IPS-18c (cell line): ENCODE data around the gene CXCL6.

Experiments
- H3K4me3 ChIP-seq: 2 replicates; pipeline ENCODE4 v1.7.0; 2013; ENCODE audit warnings: low read depth, mild to moderate bottlenecking, low read length, moderate library complexity; ENCODE audit not compliant: insufficient read depth
- H3K9me3 ChIP-seq: one replicate; pipeline ENCODE4 v1.6.1; 2013; ENCODE audit warnings: mild to moderate bottlenecking, low read length, moderate library complexity; ENCODE audit not compliant: control insufficient read depth, insufficient read depth

Gene CXCL6

DNA sequence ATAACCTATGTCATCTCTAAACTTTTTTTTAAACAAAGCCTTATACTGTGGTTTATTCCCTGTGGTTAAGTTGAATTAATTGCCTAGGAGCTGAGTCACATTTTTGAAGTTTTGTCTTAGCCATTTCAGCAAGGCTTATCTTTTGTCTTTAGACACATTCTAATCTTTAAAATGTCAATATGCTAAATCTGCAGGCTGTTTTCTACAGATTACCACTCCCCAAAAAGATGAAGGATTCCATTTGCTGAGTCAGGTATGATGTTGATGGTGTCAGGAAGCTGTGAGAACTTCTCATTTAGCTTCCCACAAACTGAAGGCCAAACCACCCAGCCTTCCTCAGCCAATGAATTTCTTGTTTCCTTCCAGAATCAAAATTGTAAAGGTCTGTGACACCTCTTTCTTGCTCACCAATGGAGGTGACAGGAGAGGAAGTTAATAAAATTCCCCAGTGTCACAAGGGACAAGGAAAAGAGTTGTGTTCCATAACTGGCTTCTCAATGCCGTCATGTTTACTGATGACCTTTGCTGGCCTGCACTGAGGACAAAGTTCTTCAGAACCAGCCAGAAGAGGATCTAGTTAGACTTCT is 3.7 kb upstream of the CXCL6 start:
- Histone ChIP-seq H3K9me3 (no peaks in the 10 kb centered on the region), H3K4me3 (no peak overlapping the region)

DNA sequence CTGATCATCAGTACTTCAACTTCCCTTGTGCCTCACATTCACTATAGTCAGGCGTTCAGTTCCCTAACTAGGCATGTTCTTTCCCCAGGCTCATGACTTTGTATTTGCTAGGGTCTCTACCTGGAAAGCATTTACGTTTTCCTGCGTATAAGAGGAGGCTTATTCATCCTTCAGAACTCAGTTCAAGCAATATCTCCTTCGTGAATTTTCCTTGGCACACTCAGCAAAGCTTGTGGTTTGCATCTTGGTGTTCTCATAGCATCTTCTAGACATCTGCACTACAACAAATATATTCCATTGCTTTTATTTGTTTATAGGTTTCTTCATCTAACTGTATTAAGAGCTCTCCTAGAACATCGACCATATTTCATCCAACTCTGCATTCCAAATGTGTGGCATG is 2.6 kb downstream of the CXCL6 start:
- H3K4me3 ChIP-seq = no peak overlapping the region
- H3K9me3 ChIP-seq = no peaks in the 10 kb centered on the region

DNA sequence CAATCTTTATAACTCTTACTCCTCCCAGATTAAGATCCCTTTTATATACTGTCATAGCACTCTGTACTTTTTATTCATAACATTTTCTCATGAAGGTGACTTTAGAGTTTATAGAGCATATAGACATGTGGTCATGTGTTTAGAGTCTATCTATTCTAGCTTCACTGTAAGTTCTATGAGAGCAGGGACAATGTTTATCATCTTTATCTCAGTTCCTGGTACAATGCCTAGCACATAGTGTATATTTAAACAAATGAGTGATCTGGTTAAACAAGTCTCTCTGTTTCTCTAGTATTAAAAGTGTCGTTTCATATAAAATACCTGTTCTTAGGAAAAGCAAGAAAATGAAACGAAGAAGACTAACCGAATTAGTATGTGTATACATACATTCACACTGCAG is 3.2 kb downstream of the CXCL6 start:
- H3K4me3 ChIP-seq = no peak overlapping the region
- no peaks in the 10 kb centered on the region for H3K9me3 ChIP-seq

DNA sequence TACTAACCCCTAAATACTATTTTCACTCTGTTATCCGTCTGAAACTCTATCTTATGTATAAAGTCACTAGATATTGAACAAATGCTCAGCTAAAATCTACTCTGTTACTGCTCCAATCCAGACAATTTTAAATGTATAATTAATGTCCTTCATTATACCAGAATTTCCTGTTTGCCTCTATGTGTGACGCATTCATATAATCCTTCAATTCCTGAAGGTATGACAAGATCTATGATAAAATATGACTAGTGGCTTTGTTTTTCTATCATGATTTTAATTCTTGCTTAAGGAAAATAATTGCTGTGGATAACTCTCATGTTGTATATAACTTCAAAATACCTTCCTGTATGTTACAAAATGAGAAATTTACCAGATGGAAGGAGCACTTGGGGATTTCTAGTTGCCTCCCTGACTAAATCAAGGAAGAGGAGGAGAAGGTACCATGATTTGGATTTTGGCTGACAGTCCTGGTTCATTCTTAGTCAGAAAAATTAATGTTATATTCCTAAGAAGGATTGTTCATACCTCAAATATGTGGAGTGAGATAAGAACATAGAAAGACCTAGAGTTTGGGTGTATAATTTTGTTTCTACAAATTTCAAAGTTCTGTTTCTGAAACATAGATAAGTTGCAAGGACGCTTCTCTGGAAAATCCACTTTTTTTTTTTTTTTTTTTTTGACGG is 4.9 kb downstream of the CXCL6 start:
- Histone ChIP-seq H3K4me3 (no peak overlapping the region), H3K9me3 (no peaks in the 10 kb centered on the region)

DNA sequence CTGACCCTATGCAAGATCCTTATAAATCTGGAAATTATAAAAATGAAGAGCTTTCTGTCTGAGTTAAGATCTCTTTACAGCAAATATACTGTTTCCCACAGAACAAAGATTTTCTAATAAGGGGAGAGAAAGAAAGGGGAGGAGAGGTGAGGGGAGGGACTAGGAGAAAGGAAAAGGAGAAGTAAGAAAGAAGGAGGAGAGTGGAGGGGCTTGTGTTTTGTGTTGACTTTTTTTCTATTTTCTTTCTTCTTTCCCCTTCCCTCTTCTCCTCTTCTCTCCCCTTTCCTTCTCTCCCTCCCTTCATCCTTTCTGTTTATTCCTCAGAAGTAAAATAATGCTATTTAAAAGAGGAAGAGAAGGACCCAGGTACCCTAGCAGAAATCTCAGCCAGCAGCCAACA is 6.2 kb downstream of the CXCL6 start:
- Histone ChIP-seq H3K9me3 (no peaks in the 10 kb centered on the region), H3K4me3 (no peak overlapping the region)

DNA sequence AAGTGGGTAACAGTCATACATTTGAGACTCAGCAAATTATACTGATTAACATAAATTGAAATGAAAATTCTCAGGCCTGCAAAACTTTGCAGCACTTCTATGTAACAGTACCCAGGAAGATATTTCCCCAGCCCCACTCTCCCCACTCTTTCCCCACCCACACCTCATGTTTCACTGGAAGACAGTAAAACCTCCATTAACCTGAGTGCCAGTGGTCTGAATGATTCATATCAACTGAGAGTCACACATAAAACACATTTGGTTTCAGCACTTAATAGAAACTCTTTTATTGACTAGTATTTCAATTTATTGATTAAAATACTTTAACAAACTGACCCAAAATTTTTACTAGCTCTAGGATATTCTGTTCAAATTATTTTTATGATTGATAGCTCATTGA is 6.9 kb downstream of the CXCL6 start:
- no peak overlapping the region for H3K4me3 ChIP-seq
- no peaks in the 10 kb centered on the region for H3K9me3 ChIP-seq

DNA sequence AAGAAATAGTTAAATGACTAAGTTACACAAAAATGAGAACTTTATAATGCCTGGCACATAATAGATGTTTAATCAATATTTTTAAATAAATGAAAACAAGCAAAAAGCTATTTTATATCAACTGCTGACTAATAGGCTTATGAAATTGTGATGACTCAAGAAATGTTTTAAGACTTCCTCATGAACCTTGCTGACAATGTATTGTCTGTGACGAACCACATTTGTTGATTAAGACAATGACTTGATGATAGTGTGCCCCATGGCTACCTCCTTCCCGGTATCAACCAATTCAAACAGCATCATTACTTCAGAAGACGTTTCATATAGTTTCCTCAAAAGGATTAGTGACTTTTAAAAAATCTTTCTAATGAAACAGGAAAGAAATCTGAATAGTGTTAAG is 7.9 kb downstream of the CXCL6 start:
- Histone ChIP-seq H3K4me3 (no peak overlapping the region), H3K9me3 (no peaks in the 10 kb centered on the region)

DNA sequence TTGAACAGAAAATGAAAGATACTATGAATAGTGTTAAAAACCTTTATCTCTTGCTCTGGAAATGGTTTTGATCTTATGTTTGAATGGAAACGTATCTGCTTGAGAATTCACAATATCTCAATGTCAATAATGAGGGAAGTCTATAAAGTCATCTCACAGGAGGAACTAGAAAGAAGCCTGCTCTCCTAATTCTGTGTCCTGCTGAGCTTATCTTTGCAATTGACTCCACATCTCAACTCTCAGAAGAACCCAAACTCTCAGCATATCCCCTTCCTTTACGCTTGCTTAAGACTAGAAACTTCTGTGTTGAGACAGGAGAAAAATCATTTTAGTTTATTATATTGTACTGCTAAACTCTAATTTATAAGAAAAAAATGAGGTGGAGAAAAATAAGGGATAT is 8.3 kb downstream of the CXCL6 start:
- no peak overlapping the region for H3K4me3 ChIP-seq
- no peaks in the 10 kb centered on the region for H3K9me3 ChIP-seq

DNA sequence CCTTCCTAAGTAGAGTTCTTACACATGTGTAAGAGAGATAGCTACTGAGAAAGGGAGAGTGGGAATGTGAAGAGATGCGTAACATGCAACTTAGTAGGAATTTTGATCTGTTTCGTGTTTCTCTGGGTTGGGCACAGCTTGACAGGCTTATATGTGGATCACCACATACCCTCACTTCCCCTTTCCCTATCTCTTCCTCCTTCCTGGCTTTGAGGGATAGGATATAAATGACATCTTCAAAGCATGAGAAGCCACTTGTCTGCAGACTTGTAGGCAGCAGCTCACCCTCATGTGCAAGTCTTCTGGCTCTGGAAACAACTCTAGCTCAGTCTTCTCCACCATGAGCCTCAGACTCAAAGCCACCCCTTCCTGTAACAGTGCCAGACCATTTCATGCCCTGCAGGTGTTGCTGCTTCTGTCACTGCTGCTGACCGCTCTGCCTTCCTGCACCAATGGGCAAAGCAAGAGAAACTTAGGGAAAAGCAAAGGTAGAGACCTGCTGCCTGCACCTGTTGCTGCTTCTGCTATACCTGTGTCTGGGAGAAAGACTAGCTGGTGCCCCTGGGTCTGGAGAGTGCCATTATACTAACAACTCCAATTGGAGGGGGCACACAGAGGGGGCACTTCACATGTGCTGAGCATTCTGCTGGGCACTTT is 11.2 kb downstream of the CXCL6 start:
- Histone ChIP-seq H3K4me3 (no peak overlapping the region), H3K9me3 (no peaks in the 10 kb centered on the region)

DNA sequence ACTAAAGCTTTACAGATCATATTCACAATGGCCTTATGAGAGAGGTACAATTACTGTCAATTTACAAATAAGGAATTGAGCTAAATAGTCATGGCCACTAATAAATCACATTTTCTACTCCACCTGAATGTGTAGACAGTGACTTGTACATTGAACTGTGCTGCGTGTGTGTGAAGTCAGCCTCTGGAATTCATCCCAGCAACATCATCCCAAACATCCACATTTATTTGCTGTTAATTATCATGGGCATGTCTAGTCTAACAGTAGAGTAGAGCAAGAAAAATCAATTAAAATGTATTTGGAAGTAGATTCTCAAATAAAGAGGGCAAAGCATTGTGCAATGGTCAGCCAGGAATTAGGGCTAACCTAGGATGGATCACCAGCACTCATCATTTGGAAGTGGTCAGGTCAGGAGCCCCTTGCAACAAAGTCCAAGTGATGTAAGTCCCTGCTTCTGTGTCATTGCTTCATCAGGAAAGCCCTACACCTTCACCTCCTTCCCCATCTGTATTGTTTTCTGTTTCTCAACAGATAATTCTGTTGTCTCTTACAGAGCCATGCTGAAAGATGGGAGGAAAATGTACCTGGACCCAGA is 11.8 kb downstream of the CXCL6 start:
- H3K9me3 ChIP-seq = no peaks in the 10 kb centered on the region
- H3K4me3 ChIP-seq = no peak overlapping the region

DNA sequence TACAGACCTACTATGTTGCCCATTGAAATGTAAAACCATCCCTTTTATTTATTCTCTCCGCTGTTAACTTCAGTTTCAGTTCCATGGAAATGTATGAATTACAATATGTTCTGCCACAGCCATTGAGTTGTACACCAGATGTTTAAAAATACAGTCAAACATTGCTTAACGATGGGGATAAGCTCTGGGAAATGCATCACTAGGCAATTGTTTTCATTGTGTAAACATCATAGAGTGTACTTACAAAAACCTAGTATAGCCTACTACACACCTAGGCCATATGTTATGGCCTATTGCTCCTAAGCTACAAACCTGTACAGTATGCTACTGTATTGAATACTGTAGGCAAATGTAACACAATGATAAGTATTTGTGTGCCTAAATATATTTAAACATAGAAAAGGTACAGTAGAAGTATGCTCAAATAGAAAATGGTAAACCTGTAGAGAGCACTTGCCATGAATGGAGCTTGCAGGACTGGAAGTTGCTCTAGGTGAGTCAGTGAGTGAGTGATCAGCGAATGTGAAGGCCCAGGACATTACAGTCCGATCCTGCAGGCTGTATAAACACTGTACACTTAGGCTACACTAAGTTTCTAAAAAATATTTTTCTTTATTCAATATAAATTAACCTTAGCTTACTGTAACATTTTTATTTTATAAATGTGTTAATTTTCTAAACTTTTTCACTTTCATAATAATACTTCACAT is 13.9 kb downstream of the CXCL6 start:
- H3K9me3 ChIP-seq = no peaks in the 10 kb centered on the region
- H3K4me3 ChIP-seq = no peak overlapping the region

DNA sequence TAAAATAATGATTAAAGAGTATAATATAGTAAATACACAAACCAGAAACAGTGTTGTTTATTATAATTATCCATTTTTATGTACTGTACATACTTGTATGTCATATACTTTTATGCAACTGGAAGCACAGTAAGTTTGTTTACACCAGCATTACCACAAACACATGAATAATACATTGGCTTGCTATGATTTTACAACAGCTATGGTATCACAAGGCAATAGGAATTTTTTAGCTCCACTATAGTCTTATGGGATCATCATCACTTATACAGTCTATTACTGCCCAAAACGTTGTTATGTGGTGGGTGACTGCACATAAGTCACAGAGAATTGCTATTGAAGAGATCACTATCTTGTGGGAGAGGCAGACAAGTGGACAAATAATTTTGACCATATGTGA is 14.8 kb downstream of the CXCL6 start:
- H3K4me3 ChIP-seq = no peak overlapping the region

DNA sequence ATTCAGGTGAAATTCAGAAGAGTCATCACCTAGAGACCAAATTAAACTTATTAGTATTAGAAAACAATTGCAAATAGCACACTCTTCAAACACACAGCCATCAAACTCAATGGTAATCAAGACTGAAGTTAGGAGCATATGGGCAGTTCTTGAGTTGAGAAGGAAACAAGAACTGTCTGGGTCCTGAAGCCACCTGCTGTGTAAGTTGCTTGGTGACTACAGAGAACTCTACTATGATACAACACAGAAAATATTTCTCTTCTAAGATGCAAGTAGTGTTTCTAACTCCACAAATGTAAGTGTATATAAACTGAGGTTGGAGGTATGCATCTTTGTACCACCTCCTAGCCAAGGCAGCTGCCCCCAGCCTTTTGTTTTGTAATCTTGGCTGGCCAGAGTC is 16.3 kb downstream of the CXCL6 start:
- H3K4me3 ChIP-seq = no peak overlapping the region
- no peaks in the 10 kb centered on the region for H3K9me3 ChIP-seq

More for the DNA sequence above, 14.8 kb downstream of the CXCL6 start:
- no peaks in the 10 kb centered on the region for H3K9me3 ChIP-seq

DNA sequence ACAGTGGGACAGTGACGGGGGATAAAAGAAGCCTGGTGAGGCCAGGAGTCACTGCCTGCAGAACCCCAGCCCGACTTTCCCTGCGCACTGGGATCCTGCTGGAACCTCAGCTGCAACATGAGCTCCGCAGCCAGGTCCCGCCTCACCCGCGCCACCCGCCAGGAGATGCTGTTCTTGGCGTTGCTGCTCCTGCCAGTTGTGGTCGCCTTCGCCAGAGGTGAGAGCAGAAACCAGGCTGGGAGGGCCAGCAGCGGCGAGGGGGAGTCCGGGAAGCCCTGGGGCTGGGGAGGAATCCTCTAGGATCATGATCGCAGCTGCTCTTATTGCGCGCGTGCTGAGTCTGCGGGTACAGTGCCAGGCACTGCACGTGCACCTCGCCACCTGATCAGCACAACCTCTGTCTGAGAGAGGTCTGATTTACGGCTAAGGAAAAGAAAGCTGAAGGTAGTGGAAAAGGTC is 16.8 kb downstream of the CXCL6 start, which contains the start of gene PF4V1:
TSS of gene PF4V1 (plus strand) at position 51 of the 459 bp plus-strand sequence. CDS start at position 118, 67 bp downstream.
- Histone ChIP-seq H3K9me3 (no peaks in the 10 kb centered on the region), H3K4me3 (no peak within 1 kb of the TSS)

DNA sequence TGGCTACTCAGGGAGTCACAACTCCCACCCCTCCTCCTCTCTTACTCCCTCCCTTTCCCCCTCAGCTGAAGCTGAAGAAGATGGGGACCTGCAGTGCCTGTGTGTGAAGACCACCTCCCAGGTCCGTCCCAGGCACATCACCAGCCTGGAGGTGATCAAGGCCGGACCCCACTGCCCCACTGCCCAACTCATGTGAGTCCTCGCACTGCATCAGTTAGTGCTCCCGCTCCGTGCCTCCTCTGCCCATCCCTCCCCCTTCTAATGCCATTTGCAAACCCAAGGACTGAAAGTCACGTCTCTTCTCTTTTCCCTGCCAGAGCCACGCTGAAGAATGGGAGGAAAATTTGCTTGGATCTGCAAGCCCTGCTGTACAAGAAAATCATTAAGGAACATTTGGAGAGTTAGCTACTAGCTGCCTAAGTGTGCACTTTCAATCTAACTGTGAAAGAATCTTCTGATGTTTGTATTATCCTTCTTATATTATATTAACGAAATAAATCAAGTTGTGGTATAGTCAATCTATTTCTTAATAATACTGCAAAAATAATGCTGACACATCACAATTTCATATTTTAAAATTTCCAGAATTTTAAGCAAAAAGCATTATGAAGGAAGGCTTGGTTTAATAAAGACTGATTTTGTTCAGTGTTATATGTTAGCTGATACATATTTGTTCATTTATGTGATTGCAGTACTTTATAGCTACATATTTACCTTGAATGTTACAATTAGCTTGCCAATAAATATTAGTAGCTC is 17.4 kb downstream of the CXCL6 start:
- H3K9me3 ChIP-seq = no peaks in the 10 kb centered on the region
- H3K4me3 ChIP-seq = no peak overlapping the region

DNA sequence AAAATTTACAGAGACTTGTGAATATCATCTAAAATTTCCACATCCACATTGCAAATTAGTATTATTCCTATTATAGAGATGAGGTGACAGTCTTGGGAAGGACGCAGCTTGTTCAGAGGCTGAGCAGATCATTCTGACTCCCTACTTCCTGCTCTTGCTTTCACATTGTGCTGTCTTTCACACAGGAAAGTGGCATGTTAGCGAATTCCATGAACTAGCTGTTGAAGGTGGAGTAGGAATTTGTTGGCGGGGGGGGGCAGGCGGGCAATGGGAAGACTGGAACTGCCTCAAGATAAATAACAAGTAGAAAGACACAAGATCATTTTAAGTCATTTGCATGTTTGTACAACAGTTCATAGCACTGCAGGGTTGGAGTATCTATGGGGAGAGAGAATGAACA is 18.9 kb downstream of the CXCL6 start:
- Histone ChIP-seq H3K9me3 (no peaks in the 10 kb centered on the region), H3K4me3 (no peak overlapping the region)

DNA sequence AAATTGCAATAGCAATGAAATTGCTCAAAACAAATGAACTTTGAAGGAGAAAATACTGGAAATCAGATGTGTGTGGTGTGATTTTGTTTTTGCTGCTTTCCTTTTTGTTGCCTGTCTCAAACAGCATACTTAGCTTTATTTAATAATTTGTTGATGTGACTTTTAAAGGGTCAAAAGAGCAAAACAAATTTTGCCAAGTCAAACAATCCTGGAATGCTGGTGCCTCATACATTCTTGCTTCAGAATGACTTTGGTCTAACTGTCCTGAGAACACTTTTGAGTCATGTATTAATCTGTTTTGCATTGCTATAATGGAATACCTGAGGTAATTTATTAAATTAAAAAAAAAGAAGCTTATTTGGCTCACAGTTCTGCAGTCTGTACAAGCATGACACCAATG is 20.0 kb downstream of the CXCL6 start:
- H3K9me3 ChIP-seq = no peaks in the 10 kb centered on the region
- no peak overlapping the region for H3K4me3 ChIP-seq
